Spleen (tissue), 11 donors: ENCODE data around the gene SOX9. TPM values are rescaled to one million over a fixed set of nuclear protein-coding genes. Genes with fewer than 3 reads are reported as not detected.

Experiments
- DNase-seq: peaks from one replicate; pipeline ENCODE4 v3.0.0-alpha.2; 2020
- H3K27ac ChIP-seq, 8 donors: fragments of 200-600 bp; sonication (generic) in 7 of 8; 1 replicate in 4 of 8; 2 replicates in 4 of 8; pipeline versions ENCODE4 v1.5.0 to v1.8.0; 2016 to 2021; ENCODE audit warnings: inconsistent platforms in 4 of 8, mild to moderate bottlenecking in 4 of 8, moderate library complexity in 1 of 8
- H3K27me3 ChIP-seq, 7 donors: fragments of 200-600 bp; sonication (generic) in 6 of 7; replicated peaks in 1 of 7; 1 replicate in 4 of 7; 2 replicates in 3 of 7; pipeline versions ENCODE4 v1.5.0 to v1.8.0; 2016 to 2021; ENCODE audit warnings: inconsistent platforms in 3 of 7, mild to moderate bottlenecking in 1 of 7
- H3K36me3 ChIP-seq, 6 donors: fragments of 200-600 bp; sonication (generic) in 5 of 6; 1 replicate in 4 of 6; 2 replicates in 2 of 6; pipeline versions ENCODE4 v1.5.0 to v1.8.0; 2016 to 2021; ENCODE audit warnings: inconsistent platforms in 2 of 6
- H3K4me1 ChIP-seq, 6 donors: fragments of 200-600 bp; sonication (generic) in 5 of 6; 1 replicate in 3 of 6; 2 replicates in 3 of 6; pipeline versions ENCODE4 v1.5.0 to v1.8.0; 2016 to 2021; ENCODE audit warnings: inconsistent platforms in 3 of 6
- H3K4me3 ChIP-seq, 8 donors: fragments of 200-600 bp; sonication (generic) in 7 of 8; 1 replicate in 4 of 8; 2 replicates in 4 of 8; pipeline versions ENCODE4 v1.5.0 to v1.8.0; 2016 to 2021; ENCODE audit warnings: inconsistent platforms in 4 of 8, mild to moderate bottlenecking in 4 of 8, moderate library complexity in 2 of 8
- H3K9me3 ChIP-seq, 8 donors: fragments of 200-600 bp; sonication (generic) in 7 of 8; 1 replicate in 4 of 8; 2 replicates in 4 of 8; pipeline versions ENCODE4 v1.5.0 to v1.8.0; 2016 to 2021; ENCODE audit warnings: inconsistent platforms in 4 of 8
- POLR2A ChIP-seq, 3 donors: fragments of 450-650 bp; IDR thresholded peaks; one replicate each; pipeline ENCODE4 v1.5.1; 2017; ENCODE audit warnings: antibody characterized with exemption in 3 of 3, mild to moderate bottlenecking in 1 of 3
- POLR2AphosphoS5 ChIP-seq, 3 donors: sonication (generic); formaldehyde crosslinking; IDR thresholded peaks; one replicate each; pipeline ENCODE4 v1.5.1; 2017; ENCODE audit warnings: antibody characterized with exemption in 3 of 3
- WGBS, 5 donors: extraction: QIAGEN DNeasy Blood & Tissue Kit in 3 of 5; methylation state at CpG; one replicate each; pipeline versions ENCODE4 v1.1.5 to v1.1.7; 2013 to 2018; 5-methylcytosine and 5-hydroxymethylcytosine counted together
- intact Hi-C: fragments of 100-400 bp; cut with DNase I; formaldehyde crosslinking; loops from one replicate; pipeline ENCODE4 v1.15.0; 2023; ENCODE audit warnings: low total_unique reads
- polyA plus RNA-seq, 3 donors: library from polyadenylated mRNA; stranded (reverse); fragments of 200-250 nt; gene quantifications; one replicate each; pipeline ENCODE4 v1.2.1, GENCODE V29; 2013
- total RNA-seq, 7 donors: library from RNA; depleted of rRNA in 3 of 7; stranded (reverse); fragments of >200 nt in 3 of 7; fragmentation: NEBNext Ultra II Directional in 4 of 7; extraction: Animal tissue kit (Norgen Biotek cat#: 25700) in 4 of 7; gene quantifications; one replicate each; pipeline versions ENCODE4 v1.1.0 to v1.2.1, GENCODE V29; 2016 to 2021
- TF ChIP-seq, protein P1 (sequence below), 11 experiments: fragments of 200-600 bp in 7 of 11; fragments of 450-650 bp in 4 of 11; sonication (generic) in 4 of 11; IDR thresholded peaks in 8 of 11; conservative IDR thresholded peaks in 3 of 11; 1 replicate in 7 of 11; 2 replicates in 4 of 11; pipeline versions ENCODE4 v1.4.0 to v1.8.0; 2016 to 2021; ENCODE audit warnings: antibody characterized with exemption in 11 of 11, inconsistent platforms in 4 of 11, mild to moderate bottlenecking in 1 of 11
- donor health status: healthy with polysubstance abuse.
- donor health status: DM: no; HTN: no; CAD: no; lungs with moderate emphysema.
- donor health status: DM: no; HTN: no; CAD: no.
- donor health status: Bipolar disorder and iron deficiency.
- donor health status: healthy.
- donor health status: DM: no; HTN: no; CAD: no.
- donor health status: DM: yes; HTN: yes; CAD: no.

SOX9 gene
- total and polyA plus RNA-seq, 10 donors, result 0.09 to 1.0 (median 0.38) TPM; not detected in 2

- 56 to 63% (median 58%) methylated on average over 12 of the region's 12 CpGs for WGBS, 5 donors
- Histone ChIP-seq H3K4me1 (no peaks in the 10 kb centered on the region), H3K9me3 (peaks cover 0 to 23% (median 0%) of the 10 kb centered on the region in 8 donors), H3K27me3 (peaks cover 0 to 14% (median 0%) of the 10 kb centered on the region in 7 donors), H3K36me3 (no peaks in the 10 kb centered on the region), H3K4me3 (no peak overlapping the region), H3K27ac (no peak overlapping the region)
- intact Hi-C loops, result no loop called here
- DNase-seq, result no peak
- no peak for TF ChIP-seq POLR2A (IDR thresholded peaks at IDR 0.05)
- no peak for TF ChIP-seq POLR2AphosphoS5 (IDR thresholded peaks at IDR 0.05)
- TF ChIP-seq, protein P1, sequence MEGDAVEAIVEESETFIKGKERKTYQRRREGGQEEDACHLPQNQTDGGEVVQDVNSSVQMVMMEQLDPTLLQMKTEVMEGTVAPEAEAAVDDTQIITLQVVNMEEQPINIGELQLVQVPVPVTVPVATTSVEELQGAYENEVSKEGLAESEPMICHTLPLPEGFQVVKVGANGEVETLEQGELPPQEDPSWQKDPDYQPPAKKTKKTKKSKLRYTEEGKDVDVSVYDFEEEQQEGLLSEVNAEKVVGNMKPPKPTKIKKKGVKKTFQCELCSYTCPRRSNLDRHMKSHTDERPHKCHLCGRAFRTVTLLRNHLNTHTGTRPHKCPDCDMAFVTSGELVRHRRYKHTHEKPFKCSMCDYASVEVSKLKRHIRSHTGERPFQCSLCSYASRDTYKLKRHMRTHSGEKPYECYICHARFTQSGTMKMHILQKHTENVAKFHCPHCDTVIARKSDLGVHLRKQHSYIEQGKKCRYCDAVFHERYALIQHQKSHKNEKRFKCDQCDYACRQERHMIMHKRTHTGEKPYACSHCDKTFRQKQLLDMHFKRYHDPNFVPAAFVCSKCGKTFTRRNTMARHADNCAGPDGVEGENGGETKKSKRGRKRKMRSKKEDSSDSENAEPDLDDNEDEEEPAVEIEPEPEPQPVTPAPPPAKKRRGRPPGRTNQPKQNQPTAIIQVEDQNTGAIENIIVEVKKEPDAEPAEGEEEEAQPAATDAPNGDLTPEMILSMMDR (IDR thresholded peaks at IDR 0.05 in 8 of 11, conservative IDR thresholded peaks at IDR 0.05 in 3 of 11), result no peak
Measured at GRCh38 chr17:72165867-72166439, 45.1 kb downstream of the SOX9 start.

GRCh38 chr17:72167593-72167992 lies 46.8 kb downstream of the SOX9 start:
- TF ChIP-seq, protein P1 (IDR thresholded peaks at IDR 0.05 in 8 of 11, conservative IDR thresholded peaks at IDR 0.05 in 3 of 11), result no peak
- TF ChIP-seq POLR2A (IDR thresholded peaks at IDR 0.05), result no peak
- TF ChIP-seq POLR2AphosphoS5 (IDR thresholded peaks at IDR 0.05), result no peak
- no peaks in the 10 kb centered on the region for H3K4me1 ChIP-seq
- 68 to 84% (median 77%) methylated on average over 2 of the region's 2 CpGs for WGBS, 5 donors
- H3K27ac ChIP-seq, result no peak overlapping the region
- DNase-seq, result no peak
- peaks cover 0 to 19% (median 0%) of the 10 kb centered on the region in 7 donors for H3K27me3 ChIP-seq
- H3K9me3 ChIP-seq, result peaks cover 0 to 13% (median 0%) of the 10 kb centered on the region in 8 donors
- H3K36me3 ChIP-seq, result no peaks in the 10 kb centered on the region
- intact Hi-C loops, result no loop called here
- H3K4me3 ChIP-seq, result no peak overlapping the region

GRCh38 chr17:72169823-72170222 lies 49.0 kb downstream of the SOX9 start:
- no peak for TF ChIP-seq POLR2A (IDR thresholded peaks at IDR 0.05)
- TF ChIP-seq, protein P1 (IDR thresholded peaks at IDR 0.05 in 8 of 11, conservative IDR thresholded peaks at IDR 0.05 in 3 of 11), result no peak
- no peak for TF ChIP-seq POLR2AphosphoS5 (IDR thresholded peaks at IDR 0.05)
- WGBS, 5 donors, result 74 to 86% (median 77%) methylated on average over 4 of the region's 4 CpGs
- no peak for DNase-seq

GRCh38 chr17:72171703-72172667 lies 51.2 kb downstream of the SOX9 start:
- Histone ChIP-seq H3K27ac (no peak overlapping the region), H3K36me3 (no peaks in the 10 kb centered on the region), H3K4me1 (no peaks in the 10 kb centered on the region), H3K4me3 (no peak overlapping the region), H3K27me3 (peaks cover 0 to 5% (median 0%) of the 10 kb centered on the region in 7 donors), H3K9me3 (peaks cover 0 to 6% (median 0%) of the 10 kb centered on the region in 8 donors)
- no peak for DNase-seq
- WGBS, 5 donors, result 47 to 63% (median 54%) methylated on average over 7 of the region's 7 CpGs
- TF ChIP-seq POLR2A (IDR thresholded peaks at IDR 0.05) (no peak), POLR2AphosphoS5 (IDR thresholded peaks at IDR 0.05) (no peak)
- TF ChIP-seq, protein P1 (IDR thresholded peaks at IDR 0.05 in 8 of 11, conservative IDR thresholded peaks at IDR 0.05 in 3 of 11), result no peak
- intact Hi-C loops, result no loop called here

More at GRCh38 chr17:72169823-72170222, 49.0 kb downstream of the SOX9 start:
- Histone ChIP-seq H3K4me3 (no peak overlapping the region), H3K36me3 (no peaks in the 10 kb centered on the region), H3K9me3 (peaks cover 0 to 9% (median 0%) of the 10 kb centered on the region in 8 donors), H3K27me3 (peaks cover 0 to 19% (median 0%) of the 10 kb centered on the region in 7 donors), H3K27ac (no peak overlapping the region), H3K4me1 (no peaks in the 10 kb centered on the region)
- intact Hi-C loops, result no loop called here
